Upper lobe of right lung (tissue), 1 donor: ENCODE data around the gene SERPINI1. TPM values are rescaled to one million over a fixed set of nuclear protein-coding genes. Genes with fewer than 3 reads are reported as not detected.

Experiments used
- ATAC-seq: fragments of 200-7000 bp; cut with Tn5 transposase; one replicate; pipeline ENCODE4 v1.9.1; 2020; ENCODE audit warnings: mild to moderate bottlenecking, moderate library complexity
- DNase-seq: peaks from one replicate; pipeline ENCODE4 v3.0.0-alpha.2; 2020
- H3K27ac ChIP-seq: fragments of 200-600 bp; one replicate; pipeline ENCODE4 v1.8.0; 2022
- H3K27me3 ChIP-seq: fragments of 200-600 bp; one replicate; pipeline ENCODE4 v1.8.0; 2022; ENCODE audit warnings: mild to moderate bottlenecking
- H3K36me3 ChIP-seq: fragments of 200-600 bp; one replicate; pipeline ENCODE4 v1.8.0; 2022
- H3K4me1 ChIP-seq: fragments of 200-600 bp; one replicate; pipeline ENCODE4 v1.8.0; 2022
- H3K4me3 ChIP-seq: fragments of 200-600 bp; one replicate; pipeline ENCODE4 v1.8.0; 2022; ENCODE audit warnings: mild to moderate bottlenecking
- H3K9me3 ChIP-seq: fragments of 200-600 bp; one replicate; pipeline ENCODE4 v1.8.0; 2022
- CTCF ChIP-seq: fragments of 200-600 bp; IDR thresholded peaks from one replicate; pipeline ENCODE4 v1.8.0; 2022; ENCODE audit warnings: antibody characterized with exemption
- intact Hi-C: fragments of 100-400 bp; cut with DNase I; formaldehyde crosslinking; loops from one replicate; pipeline ENCODE4 v1.11.0; 2022
- total RNA-seq: library from RNA; stranded (reverse); fragmentation: NEBNext Ultra II Directional; extraction: Animal tissue kit (Norgen Biotek cat#: 25700); gene quantifications from one replicate; pipeline ENCODE4 v1.2.1, GENCODE V29; 2021
- donor health status: DM: no; HTN: yes; CAD: no; lungs with severe emphysema.

Gene SERPINI1
- total RNA-seq, 1 donor from 2014 or later = 7.1 TPM

- ATAC-seq = no peak
- no peak overlapping the region for H3K27ac ChIP-seq
These were observed 5.9 kb upstream of the SERPINI1 start for GRCh38 chr3:167729591-167729990.

GRCh38 chr3:167731393-167731792, 4.1 kb upstream of the SERPINI1 start:
- H3K4me3 ChIP-seq = no peak overlapping the region
- intact Hi-C loops = no loop called here
- TF ChIP-seq CTCF = no peak
- H3K27me3 ChIP-seq = no peaks in the 10 kb centered on the region
- no peaks in the 10 kb centered on the region for H3K9me3 ChIP-seq
- no peaks in the 10 kb centered on the region for H3K36me3 ChIP-seq
- no peak overlapping the region for H3K27ac ChIP-seq
- DNase-seq = no peak
- ATAC-seq = no peak
- H3K4me1 ChIP-seq = peaks cover 27% of the 10 kb centered on the region

More at GRCh38 chr3:167729591-167729990, 5.9 kb upstream of the SERPINI1 start:
- no peaks in the 10 kb centered on the region for H3K9me3 ChIP-seq
- no peaks in the 10 kb centered on the region for H3K27me3 ChIP-seq
- no peak for DNase-seq
- peaks cover 22% of the 10 kb centered on the region for H3K4me1 ChIP-seq
- H3K36me3 ChIP-seq = no peaks in the 10 kb centered on the region
- TF ChIP-seq CTCF = no peak
- intact Hi-C loops = no loop called here
- H3K4me3 ChIP-seq = no peak overlapping the region

- Histone ChIP-seq H3K9me3 (no peaks in the 10 kb centered on the region), H3K4me1 (peaks cover 27% of the 10 kb centered on the region), H3K27ac (no peak overlapping the region), H3K27me3 (no peaks in the 10 kb centered on the region), H3K36me3 (no peaks in the 10 kb centered on the region), H3K4me3 (no peak overlapping the region)
- no peak for TF ChIP-seq CTCF
- ATAC-seq (no peak), DNase-seq (no peak)
- intact Hi-C loops = no loop called here
These were observed 3.0 kb upstream of the SERPINI1 start for GRCh38 chr3:167732313-167733065.

- TF ChIP-seq CTCF = no peak
These were observed 1.5 kb upstream of the SERPINI1 start for GRCh38 chr3:167733961-167734497.

GRCh38 chr3:167734498-167735232, 856 bp upstream of the SERPINI1 start, which contains the start of gene PDCD10:
TSS of gene PDCD10 (minus strand) at chr3:167734892. CDS start at chr3:167720157, 14,735 bp downstream.
- intact Hi-C loops = no loop called here
- ATAC-seq (peak; percentile 95), DNase-seq (peak; percentile 99)
- no peaks in the 10 kb centered on the region for H3K27me3 ChIP-seq
- peak within 1 kb of the TSS; percentile 93 for H3K27ac ChIP-seq
- H3K9me3 ChIP-seq = no peaks in the 10 kb centered on the region
- peaks cover 23% of the 10 kb centered on the region for H3K4me1 ChIP-seq
- no peak for TF ChIP-seq CTCF
- peak within 1 kb of the TSS; percentile 79 for H3K4me3 ChIP-seq
- no peaks in the 10 kb centered on the region for H3K36me3 ChIP-seq

More at GRCh38 chr3:167733961-167734497, 1.5 kb upstream of the SERPINI1 start:
- no peaks in the 10 kb centered on the region for H3K27me3 ChIP-seq
- H3K4me3 ChIP-seq = peak overlapping the region; percentile 79
- H3K4me1 ChIP-seq = peaks cover 27% of the 10 kb centered on the region
- H3K27ac ChIP-seq = peak overlapping the region; percentile 93
- no peak for ATAC-seq
- intact Hi-C loops = no loop called here
- H3K9me3 ChIP-seq = no peaks in the 10 kb centered on the region
- DNase-seq = no peak
- no peaks in the 10 kb centered on the region for H3K36me3 ChIP-seq
